ENCODE data around the gene PDE7B.

PDE7B gene

GRCh38 chr6:136037242-136037875, 185.9 kb downstream of the PDE7B start:
- DNase-seq: no peak

- DNase-seq: no peak
These were observed 186.5 kb downstream of the PDE7B start for GRCh38 chr6:136037876-136038460.

DNA sequence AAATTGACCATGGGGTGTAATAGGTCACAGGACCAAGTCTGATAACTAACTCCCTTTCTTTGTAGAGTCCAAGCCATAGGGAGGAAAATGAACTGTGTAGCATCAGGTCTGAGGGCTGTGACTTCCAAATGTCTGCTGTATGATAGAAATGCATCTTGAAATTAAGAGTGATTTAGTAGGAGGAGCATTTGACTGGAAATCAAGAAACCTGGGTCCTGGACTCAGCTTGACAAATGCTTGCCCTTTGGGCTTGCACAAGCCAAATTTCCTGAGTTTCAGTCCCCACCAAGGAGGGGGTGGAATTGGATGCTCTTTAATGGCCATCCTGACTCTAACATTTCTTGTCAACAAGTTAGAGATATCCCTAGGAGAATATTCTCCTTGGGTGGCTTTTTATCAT, 187.0 kb downstream of the PDE7B start:
- no peak for DNase-seq

- DNase-seq: no peak
These were observed 187.7 kb downstream of the PDE7B start for GRCh38 chr6:136039185-136039584.

DNA sequence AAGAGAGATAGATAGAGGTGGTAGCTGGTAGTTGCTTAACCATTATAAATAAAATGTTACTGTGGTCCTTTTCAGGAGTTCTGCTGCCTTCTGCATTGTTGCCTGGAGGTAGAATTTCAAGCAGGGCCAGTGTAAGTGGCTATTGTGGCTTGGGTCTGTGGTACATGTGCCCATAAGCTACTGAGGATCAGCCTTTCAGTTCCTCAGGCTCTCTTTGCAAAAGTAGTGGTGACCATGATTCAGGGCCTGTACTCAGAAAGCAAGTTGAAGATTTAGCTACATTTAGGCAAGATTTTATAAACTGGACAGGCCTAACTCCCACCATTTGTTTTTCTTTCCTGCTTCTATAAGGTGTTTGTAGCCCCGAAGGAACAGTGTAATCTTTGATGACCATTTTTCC, 199.0 kb downstream of the PDE7B start:
- DNase-seq: no peak

DNA sequence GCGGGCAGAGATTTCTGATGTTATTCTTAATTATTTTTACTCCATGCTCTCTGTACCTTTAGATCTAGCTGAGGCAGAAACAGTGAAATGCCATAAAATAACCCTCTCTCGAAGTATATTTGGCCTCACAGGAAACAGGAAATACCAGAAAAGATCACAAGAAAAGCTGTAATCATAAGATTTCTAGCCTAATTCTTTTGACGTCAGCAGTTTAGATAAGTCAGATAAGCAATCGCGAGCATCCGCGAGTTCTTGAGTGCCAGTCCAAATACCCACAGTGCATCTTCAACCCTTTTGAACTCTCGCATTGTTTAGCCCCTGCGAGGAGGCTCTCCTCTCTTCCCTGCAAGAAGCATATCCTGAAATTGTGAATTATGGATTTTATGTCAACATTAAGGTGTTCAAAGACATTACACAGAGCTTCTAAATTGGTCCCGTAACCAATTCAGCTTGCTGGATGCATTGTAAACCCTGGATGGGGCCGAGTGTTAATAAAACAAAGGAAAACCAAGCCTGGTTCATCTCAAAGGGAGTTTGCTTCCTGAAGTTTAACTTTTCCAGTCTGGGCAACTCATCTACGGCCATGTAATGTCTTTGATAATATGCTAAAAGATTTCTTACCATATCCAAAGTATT, 199.8 kb downstream of the PDE7B start:
- no peak for DNase-seq

GRCh38 chr6:136052031-136052430, 200.5 kb downstream of the PDE7B start:
- DNase-seq: no peak

DNA sequence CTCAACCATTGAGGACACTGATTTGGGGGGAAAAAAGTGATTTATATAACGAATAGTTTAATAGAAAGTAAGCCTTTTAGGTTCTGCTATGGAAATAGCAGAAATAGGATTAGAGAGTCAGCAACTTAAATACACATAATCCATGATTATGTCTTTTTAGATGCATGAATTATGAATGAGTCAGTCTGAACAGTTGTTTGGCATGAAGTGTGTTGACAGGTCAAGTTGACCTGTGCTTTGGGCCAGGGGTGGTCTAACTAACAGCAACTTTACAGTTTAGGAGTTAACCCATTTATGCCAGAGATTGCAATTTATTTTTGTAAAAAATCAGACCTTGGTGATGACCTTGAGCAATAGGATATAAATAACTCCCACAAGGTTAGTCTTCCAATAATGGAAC, 207.4 kb downstream of the PDE7B start:
- no peak for DNase-seq

DNA sequence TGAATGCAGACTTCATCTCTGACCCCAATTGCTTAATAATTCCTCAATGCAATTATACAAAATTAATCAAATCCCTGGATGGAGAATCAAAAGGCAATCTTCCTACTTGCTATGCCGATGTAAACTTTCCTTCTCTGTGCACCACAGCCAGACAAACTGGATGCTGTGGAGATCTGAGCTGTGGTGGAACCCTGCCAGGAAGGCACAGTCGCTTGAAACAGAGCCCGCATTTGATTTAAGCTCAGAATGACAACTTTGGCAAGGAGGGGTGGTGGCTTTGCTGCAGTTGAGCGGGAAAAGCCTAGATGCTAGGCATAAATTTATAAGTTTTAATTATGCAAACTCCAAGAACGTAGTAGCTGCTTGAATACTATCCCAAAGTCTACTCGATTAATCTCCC, 207.8 kb downstream of the PDE7B start:
- no peak for DNase-seq

DNA sequence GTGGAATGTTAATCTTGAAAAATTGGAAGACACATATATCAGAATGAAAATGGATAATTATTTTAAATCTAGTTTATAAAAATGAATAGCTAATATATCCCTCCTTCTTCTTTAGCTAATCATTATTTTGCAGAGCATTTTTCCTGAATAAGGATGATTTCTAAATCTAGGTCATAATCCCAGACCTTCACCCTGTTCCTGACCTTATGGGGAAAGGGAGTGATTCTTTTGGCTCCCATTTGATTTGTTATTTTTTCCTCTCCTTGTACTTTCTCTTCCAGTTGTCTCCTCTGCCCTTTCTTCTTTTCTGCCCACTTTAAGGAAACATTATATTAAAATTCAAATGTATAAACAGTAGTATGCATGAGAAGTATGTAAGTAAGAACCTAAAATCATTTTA, 208.6 kb downstream of the PDE7B start:
- DNase-seq: no peak

- no peak for DNase-seq
These were observed 209.3 kb downstream of the PDE7B start for GRCh38 chr6:136060759-136061158.

- DNase-seq: no peak
These were observed 210.2 kb downstream of the PDE7B start for GRCh38 chr6:136061701-136062100.

- DNase-seq: no peak
These were observed 211.6 kb downstream of the PDE7B start for GRCh38 chr6:136063096-136063495.

- no peak for DNase-seq
These were observed 214.5 kb downstream of the PDE7B start for GRCh38 chr6:136066005-136066404.

DNA sequence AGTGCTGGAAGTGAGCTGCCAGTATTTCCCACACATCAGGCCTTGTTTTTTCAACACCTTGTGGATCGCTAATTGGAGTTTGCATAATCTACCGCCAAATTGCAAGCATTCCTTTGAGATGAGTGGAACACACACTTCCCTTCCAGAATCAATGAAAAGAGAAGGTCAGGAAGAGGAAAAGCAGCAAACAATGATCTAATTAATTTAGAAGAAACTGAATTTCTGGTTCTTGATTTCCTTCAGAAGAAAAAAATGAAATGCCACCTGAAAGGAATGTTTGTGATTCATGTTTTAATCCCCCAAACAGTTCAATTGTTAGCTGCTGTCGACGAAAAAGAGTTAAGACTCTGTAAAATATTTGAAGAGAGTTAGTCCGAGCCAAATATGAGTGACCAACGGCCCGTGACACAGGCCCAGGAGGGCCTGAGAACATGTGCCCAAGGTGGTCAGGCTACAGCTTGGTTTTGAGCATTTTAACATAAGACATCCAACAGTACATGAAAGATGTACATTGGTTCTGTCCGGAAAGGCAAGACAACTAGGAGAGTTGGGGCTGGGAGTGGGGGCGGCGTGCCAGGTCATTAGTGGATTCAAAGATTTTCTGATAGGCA, 216.3 kb downstream of the PDE7B start:
- no peak for DNase-seq

GRCh38 chr6:136069119-136069518, 217.6 kb downstream of the PDE7B start:
- no peak for DNase-seq

- no peak for DNase-seq
These were observed 219.3 kb downstream of the PDE7B start for GRCh38 chr6:136070815-136071214.

GRCh38 chr6:136072691-136073090, 221.2 kb downstream of the PDE7B start:
- no peak for DNase-seq

GRCh38 chr6:136073216-136073615, 221.7 kb downstream of the PDE7B start:
- no peak for DNase-seq

DNA sequence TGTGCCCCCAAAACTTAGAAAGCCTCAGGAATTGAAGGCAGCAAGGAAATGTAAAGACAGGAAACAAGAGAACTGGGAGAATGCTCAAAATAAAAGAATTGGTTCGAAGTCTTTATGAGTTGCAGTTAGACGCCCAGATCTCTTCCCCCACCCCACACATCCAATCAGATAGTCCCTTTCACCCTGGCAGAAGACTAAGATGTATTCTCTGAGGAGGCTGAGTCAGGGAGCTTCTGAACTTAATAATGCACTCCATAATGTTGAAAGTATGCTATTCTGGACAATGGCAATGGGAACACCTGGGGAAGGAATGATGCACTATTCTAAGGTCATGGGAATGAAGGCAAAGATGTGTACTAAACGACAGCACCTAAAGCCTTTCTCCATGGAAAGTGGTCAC, 225.0 kb downstream of the PDE7B start:
- no peak for DNase-seq

- no peak for DNase-seq
These were observed 226.5 kb downstream of the PDE7B start for GRCh38 chr6:136077834-136078576.

GRCh38 chr6:136079701-136080565, 228.4 kb downstream of the PDE7B start:
- no peak for DNase-seq
